Measurements from ENCODE around the gene MEX3D.

The MEX3D gene

DNA sequence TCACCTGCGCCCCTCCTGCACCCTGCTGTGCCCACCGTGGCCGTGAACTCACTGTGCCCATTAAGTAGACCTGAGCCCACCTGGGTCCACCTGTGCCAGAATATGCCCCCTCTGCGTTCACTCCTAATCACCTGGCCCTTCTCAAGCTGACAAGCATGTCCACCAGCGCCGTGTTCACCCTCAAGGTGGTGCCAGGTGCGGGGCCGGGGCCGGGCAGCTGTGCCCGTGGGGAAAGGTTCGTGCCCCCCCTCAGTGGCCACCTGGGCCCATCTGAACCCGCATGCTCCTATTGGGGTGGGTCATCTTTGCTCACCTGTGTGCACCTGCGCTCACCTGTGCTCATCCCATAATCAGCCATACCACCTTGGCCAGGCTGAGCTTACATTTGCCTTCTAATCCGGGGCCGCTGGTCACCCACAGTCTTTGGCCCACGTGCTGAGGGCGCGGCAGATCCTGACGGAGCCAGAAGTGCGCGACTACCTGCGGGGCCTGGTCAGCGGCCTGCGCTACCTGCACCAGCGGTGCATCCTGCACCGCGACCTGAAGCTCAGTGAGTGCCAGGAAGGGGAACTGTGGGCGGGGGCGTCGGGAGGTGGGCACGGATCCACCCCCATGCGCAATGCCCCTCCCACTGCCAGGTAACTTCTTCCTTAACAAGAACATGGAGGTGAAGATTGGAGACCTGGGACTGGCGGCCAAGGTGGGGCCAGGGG, 41.9 kb downstream of the MEX3D start:
- H3K4me3 ChIP-seq (ENCODE audit: low read depth, low read length), result no peak overlapping the region
- no peak for TF ChIP-seq CTCF (IDR thresholded peaks at IDR 0.05; ENCODE audit: low read depth, low read length)
- in situ Hi-C loops (cut with HindIII; ENCODE audit: low sequenced_read_pairs), result no loop called here
- no peak for DNase-seq (ENCODE audit: low read depth, low spot score)

- TF ChIP-seq CTCF (IDR thresholded peaks at IDR 0.05; ENCODE audit: low read depth, low read length), result no peak
- DNase-seq (ENCODE audit: low read depth, low spot score), result no peak
- in situ Hi-C loops (cut with HindIII; ENCODE audit: low sequenced_read_pairs), result no loop called here
- H3K4me3 ChIP-seq (ENCODE audit: low read depth, low read length), result no peak overlapping the region
These were observed 42.8 kb downstream of the MEX3D start for GRCh38 chr19:1525343-1525742.

DNA sequence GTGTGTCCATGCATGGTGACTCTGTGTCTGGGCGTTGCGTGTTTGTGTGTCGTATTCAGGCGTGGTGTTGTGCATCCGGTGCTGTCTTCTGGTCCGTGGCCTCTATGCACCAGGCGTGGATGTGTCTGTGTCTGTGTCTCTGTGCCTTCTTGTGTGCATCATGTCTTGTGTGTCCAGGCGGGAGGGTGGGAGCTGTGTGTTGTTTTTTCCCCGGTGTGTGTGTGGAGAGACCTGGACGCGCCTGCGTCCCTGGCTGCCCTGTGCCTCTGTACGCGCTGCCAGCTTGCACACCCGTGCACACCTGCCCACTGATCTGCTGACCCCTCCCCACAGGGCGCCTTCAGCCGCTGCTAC, 43.2 kb downstream of the MEX3D start:
- in situ Hi-C loops (cut with HindIII; ENCODE audit: low sequenced_read_pairs), result no loop called here
- H3K4me3 ChIP-seq (ENCODE audit: low read depth, low read length), result no peak overlapping the region
- DNase-seq (ENCODE audit: low read depth, low spot score), result no peak
- TF ChIP-seq CTCF (IDR thresholded peaks at IDR 0.05; ENCODE audit: low read depth, low read length), result no peak

DNA sequence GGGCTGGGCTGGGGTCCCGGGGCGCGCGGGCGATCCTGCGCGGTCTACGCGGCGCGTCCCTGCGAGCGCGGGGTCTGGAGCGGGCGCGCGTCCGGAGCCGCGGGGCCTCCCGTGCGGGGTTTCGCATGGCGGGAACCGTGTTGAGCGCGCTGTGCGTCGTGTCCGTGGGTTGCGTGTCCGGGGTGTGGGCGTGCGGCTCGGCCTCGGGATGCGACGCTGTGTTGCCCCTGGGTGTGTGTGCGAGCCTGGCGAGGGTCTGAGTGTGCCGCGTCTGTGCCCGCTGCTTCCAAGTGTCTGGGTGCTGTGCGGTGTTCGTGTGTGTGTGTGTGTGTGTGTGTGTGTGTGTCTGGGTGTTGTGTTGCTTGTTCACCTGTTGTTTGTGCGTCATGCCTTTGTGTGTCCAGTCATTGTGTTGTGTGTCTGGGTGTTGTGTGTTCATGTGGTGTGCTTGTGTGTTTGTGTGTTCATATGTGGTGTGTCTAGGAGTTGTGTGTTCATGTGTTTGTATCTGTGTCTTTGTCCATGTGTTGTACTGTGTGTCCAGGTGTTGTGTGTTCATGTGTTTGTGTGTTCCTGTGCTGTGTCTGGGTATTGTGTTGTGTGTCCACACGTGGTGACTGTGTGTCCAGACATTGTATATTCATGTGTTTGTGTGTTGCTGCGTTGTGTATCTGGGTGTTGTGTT, 43.7 kb downstream of the MEX3D start:
- TF ChIP-seq CTCF (IDR thresholded peaks at IDR 0.05; ENCODE audit: low read depth, low read length), result no peak
- H3K4me3 ChIP-seq (ENCODE audit: low read depth, low read length), result no peak overlapping the region
- DNase-seq (ENCODE audit: low read depth, low spot score), result no peak
- in situ Hi-C loops (cut with HindIII; ENCODE audit: low sequenced_read_pairs), result no loop called here

- TF ChIP-seq CTCF (IDR thresholded peaks at IDR 0.05; ENCODE audit: low read depth, low read length), result no peak
- in situ Hi-C loops (cut with HindIII; ENCODE audit: low sequenced_read_pairs), result no loop called here
- H3K4me3 ChIP-seq (ENCODE audit: low read depth, low read length), result no peak within 1 kb of the TSS
These were observed 44.5 kb downstream of the MEX3D start, which contains the start of gene PLK5 for GRCh38 chr19:1523412-1524286. PLK5 (plus strand) TSS chr19:1524077; CDS start chr19:1526997, 2,920 bp downstream.

GRCh38 chr19:1522838-1523237, 45.3 kb downstream of the MEX3D start:
- no peak overlapping the region for H3K4me3 ChIP-seq (ENCODE audit: low read depth, low read length)
- TF ChIP-seq CTCF (IDR thresholded peaks at IDR 0.05; ENCODE audit: low read depth, low read length), result no peak
- DNase-seq (ENCODE audit: low read depth, low spot score), result no peak
- in situ Hi-C loops (cut with HindIII; ENCODE audit: low sequenced_read_pairs), result no loop called here

More at GRCh38 chr19:1523412-1524286, 44.5 kb downstream of the MEX3D start, which contains the start of gene PLK5:
- DNase-seq (ENCODE audit: low read depth, low spot score), result no peak

Measured in astrocyte of the spinal cord (primary cell).